HG03280 (cell line): Measurements from ENCODE around the gene CACNA1C.

ENCODE experiments used
- ATAC-seq: cut with Tn5 transposase; IDR thresholded peaks from one replicate; pipeline ENCODE4 v1.9.1; 2021; ENCODE audit warnings: mild to moderate bottlenecking, moderate library complexity; ENCODE audit not compliant: unreplicated experiment

CACNA1C gene

DNA sequence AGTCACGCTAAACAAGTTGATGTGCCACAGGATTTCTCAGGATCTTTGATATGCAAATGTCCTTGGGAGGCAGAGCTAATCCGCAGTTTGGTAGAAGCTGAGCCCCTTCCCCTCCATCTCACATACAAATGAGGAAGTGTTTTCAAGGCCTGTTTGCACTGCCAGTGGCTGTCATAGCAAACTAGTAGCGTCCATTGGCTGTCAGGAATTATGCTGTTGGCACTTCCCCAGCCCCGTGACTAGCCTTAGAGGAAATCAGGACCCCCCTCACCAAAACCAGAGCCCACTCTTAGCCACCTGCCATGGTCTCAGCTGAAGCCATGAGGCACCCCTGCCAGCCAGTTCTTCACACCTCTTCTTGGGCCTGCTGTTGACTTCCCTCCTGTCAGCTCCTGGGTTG, 253.9 kb downstream of the CACNA1C start:
- no peak for ATAC-seq

DNA sequence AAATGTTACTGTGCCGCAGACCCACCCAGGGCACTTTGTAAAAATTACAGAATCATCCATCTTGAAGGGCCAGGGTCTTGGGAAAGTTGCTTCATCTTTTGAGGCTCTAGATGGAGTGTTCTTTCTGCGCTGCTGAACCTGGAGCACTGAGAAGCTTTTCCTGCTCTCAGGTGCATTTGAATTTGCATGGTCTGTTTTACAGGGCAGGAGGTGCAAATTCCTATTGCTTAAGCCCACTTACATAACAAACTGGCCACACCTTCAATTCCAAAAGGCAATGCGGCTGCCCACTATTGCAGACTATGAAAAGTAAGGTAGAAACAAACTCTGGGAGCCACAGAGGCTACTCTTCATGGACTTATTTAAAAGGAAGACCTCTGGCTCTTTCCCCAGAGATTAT, 254.8 kb downstream of the CACNA1C start:
- no peak for ATAC-seq

DNA sequence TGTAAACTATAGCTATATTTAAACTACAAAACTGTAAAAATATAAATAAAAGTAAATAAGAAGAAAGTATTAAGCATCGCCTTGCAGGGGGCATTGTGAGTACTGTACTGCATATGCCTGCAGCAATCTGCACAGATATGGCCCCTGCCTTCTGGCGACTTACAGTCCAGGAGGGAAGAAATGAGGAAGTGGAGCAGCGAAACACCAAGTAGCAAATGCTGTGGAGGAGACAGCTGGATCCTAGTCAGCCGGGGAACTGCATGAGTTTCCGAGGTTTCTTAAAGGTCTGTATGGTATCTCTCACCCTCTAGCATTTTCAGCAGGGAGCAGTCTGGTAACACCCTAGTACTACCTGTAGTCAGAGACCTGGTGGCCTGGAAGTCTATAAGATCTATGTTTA, 256.9 kb downstream of the CACNA1C start:
- no peak for ATAC-seq

DNA sequence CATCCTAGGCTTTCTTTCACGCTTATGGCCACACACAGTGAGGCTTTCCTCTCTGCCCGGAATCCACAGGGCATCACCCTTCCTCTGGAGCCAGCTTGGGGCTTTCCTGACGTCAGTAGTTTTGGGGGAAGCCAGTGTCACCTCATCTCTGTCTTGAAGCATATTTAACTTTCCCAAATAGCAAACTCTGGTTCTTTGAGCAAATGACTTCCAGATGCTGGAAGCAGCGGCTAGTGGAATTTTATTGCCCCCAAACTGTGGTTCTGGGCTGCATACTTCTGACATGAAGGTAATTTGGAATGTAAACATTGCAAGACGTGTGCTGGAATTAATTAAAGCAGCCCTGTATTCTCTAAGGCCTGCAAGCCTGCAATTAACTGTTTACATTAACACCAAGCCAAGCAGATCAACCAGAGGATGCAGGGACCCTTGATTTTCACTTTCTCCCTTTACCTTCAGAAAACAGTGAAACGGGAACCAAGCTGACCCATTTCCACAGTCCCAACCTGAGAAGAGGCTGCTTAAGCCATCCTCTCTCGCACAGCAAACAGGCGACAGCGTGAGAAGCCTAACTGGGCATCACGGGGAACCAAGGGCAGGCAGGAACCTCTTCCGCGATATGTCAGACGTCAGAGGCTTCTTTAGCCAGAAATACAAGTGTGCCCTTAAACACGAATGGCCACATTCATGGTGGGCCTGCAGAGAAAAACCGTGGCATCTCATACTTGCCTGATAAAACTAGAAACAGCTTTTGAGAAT, 258.4 kb downstream of the CACNA1C start:
- ATAC-seq = no peak

DNA sequence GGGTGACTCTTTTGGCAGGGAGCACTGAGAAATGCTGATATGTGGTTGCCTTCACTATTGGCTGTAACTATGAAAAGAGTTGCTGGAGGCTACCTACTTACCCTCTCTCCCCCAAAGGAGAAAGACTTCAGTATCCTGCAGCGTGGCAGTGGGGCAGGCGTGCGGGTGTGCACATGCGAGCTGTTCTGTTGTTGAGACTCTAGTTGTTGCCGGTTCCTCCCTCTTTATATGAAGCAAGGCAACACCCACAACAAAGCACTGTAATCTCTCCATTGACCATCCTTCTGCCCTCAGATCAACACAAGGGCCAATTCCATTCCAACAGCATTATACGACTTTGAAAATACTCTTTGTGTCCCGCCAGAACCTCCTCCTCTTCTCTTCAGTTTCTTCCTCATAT, 259.4 kb downstream of the CACNA1C start:
- no peak for ATAC-seq

DNA sequence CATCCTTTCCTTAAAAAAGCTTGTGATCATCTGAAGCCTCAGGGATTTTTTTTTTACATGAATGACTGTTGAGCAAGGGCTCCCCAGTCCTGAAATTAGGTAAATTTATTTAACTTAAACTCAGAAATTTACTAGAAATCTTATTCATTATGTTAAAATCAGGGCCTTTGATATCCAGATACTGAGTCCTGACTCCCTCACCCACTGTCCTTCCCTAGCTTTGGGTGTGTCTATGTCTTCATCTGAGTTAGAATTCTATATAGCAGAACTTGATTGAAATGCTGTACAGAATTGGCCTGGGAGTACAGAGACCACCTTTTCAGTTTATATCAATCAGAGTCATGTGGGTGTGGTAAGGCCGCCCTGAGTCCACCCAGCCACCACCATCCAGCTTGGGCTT, 260.0 kb downstream of the CACNA1C start:
- ATAC-seq = no peak

DNA sequence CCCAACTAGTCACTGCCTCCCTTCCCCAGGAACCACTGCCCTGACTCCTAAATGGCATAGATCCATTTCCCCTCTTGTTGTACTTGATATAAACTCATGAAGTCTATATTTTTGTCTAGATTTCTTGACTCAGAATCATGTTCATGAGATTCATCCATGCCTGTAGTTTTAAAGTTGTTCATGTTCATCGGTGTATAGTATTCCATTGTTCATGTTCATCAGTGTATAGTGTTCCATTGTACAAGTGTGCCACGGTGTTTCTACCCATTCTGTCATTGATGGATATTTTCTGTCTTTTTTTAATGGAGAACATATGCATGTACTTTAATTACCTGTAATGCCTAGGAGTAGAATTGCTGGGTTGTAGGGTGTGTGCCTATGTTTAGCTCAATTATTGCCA, 261.7 kb downstream of the CACNA1C start:
- ATAC-seq = no peak

DNA sequence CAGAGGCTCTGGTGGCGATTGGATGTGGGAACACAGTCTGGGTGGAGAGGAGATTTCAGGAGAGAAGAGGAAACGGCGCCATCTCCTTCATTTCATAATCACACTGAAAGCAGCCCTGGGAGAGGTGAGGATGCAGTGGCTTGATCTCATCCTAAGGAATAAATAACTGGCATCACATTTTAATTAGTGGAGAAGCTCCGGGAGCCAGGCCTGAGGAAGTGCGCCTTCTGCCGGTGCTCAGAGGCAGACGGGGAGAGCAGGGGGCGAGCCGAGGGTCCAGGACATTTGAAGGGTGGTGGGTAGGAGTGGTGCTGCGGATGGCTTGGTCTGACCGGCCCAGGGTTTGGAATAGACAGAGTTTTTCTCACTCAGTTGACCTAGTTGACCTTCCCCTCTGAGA, 265.0 kb downstream of the CACNA1C start:
- no peak for ATAC-seq

DNA sequence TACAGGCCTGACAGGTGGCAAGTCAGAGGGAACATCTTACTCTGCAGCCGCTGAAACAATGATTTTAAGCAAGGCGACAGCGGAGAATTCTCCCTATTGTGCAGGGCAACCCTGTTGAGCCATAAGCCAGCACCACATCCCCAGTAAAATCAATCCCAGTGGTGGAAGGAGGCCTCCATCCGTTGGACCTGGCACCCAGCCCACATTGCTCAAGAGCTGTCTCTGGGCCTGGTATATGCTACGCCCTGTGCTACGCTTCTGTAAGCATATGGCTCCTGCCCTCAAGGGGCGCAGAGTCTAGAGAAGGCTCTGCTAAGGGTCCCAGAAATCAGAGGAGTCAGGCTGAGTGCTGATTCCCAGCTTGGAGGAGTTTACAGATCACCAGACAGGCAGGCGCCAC, 265.5 kb downstream of the CACNA1C start:
- ATAC-seq = no peak

DNA sequence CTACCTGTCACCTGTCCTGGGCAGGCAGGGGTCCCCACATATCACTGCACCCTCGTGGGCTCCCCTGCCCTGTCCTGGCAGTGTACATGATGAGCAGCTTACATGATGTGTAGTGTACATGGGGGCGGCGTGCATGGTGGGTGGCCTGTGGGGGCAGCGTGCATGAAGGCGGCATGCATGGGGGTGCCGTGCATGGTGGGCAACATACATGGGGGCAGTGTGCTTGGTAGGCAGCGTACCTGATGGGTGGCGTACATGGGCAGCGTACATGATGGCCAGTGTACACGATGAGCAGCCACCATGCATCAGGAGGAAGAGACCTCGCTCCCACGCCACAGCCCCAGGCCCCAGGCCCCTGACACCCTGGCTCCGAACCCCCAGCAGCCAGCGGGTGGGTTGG, 266.3 kb downstream of the CACNA1C start:
- ATAC-seq = no peak

DNA sequence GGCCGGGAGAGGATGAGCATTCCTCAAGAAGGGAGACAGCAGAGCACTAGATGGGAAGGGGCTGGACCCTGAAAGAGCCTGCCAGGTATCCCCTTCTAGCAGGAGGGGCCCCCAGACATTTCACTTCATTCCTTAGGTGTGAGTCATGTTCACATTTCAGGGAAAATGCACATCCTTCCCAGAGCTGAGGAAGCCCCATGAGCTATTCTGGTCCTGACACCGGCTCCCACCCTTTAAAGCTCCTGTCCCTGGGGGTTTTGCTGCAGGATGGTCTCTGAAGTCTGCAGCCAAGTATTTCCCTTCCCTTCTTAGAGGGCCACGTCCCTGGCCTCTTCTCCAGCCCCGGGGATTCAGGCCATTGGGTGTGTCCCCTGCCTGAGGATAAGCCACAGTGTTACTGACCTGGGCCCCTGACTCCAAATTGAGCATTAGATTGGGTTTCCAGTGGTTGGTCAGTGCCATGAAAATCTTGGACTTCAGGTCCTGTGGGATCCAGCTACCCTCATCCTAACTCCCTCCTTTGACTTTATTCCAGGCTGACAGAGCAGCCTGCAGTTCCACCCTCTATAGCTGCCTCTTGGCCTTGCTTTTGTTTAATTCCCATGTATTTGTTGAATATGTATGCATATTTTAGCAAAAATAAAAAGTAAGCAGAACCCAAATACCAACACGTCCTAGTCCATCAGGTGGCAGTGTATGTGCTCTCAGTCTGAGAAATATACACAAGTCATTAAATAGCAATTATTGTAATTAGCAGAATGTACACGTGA, 267.1 kb downstream of the CACNA1C start:
- no peak for ATAC-seq

DNA sequence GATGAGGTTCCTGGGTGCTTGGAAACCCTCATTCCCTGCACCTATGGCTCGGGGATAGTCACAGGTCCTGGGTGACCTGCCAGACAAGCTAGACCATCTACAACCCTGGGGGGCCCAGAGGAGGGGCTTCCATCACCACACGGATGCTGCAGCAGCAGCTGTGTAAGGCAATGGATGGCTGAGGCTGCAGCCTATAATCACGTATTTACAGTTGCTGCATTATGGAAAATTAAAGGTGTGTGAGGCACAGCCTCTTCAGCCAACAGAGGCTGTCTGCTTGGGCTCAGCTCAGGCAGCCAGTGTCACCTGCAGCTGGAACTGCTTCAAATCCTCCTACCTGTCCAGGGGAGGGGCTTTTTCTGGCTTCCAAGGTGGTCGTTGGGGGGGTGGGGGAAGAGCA, 268.1 kb downstream of the CACNA1C start:
- no peak for ATAC-seq

DNA sequence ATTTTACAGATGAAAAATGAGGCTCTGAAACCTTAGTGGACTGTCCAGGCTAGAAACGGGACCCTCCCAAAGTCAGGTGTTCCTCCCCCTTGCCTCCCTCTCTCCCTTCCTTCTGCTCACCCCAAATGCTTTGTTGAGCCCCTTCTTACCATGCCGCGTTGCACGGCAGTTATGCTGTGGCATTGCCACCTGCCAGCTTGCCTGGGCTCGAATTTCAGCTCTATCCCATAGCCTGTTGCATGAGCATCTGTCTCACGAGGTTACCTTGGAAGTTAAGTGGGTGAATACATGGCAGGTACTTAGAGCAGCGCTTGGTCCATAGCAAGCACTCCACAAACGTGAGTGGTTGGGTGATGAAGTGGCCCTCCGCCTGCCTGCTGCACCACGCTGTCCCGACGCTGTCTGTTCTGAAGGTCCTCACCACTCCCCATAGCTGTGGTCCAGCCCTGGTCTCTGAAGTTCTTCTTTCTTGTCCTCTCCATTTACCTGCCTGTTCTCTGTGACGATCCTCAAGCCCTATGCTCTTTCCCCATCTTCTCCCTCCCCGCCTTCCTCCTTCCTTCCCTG, 269.9 kb downstream of the CACNA1C start:
- no peak for ATAC-seq

DNA sequence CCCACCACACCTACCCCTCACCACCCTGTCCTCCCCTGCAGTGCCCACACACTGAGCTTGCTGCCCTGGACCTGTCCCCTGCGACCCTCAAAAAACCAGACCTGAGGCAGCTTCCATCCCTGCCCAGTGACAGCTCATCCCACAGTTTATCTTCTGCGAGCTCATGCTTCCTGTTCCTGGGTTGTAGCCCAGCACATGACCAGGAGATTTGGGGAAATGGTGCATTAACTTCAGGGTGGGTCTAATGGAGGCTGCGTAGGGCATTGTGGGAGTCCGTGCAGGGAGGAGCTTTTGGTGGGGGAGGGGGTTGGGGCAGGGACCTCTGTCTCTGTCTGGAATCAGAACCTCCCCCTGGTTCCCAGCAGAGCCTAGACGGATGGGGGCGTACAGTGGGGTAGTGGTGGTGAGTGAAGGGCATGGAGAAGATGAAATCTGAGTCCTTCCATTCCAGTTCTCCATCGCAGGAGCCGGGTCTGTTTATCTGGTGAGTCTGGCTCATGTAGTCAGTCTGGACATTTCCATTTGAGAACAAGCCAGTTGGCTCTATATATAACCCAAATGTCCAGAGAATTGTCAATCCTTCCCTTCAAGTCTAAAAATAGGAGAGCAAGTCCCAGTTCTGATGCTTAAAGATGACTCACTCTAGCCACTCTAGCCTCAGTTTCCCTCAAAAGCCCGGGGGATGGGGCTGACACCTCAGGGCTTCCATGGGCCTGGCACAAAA, 270.9 kb downstream of the CACNA1C start:
- ATAC-seq = no peak

DNA sequence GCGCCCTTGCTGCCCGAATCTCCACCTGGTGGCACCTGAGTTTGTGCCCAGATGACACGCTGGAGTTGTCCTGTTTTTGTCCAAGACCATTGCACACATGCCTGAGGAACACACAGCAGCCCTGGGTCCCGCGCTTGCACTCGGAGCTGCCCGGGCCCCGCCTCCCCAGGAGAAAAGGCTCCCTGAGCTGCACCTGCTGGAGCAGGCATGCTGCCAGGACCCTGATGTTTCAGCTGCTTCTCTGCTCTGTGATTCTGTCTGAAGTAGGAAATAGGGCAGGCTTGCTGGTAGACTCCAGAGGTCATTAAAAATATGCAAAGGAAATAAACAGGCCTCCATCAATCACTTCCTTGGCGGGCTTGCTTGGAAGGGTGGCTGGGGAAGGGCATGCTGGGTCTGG, 271.6 kb downstream of the CACNA1C start:
- ATAC-seq = no peak

DNA sequence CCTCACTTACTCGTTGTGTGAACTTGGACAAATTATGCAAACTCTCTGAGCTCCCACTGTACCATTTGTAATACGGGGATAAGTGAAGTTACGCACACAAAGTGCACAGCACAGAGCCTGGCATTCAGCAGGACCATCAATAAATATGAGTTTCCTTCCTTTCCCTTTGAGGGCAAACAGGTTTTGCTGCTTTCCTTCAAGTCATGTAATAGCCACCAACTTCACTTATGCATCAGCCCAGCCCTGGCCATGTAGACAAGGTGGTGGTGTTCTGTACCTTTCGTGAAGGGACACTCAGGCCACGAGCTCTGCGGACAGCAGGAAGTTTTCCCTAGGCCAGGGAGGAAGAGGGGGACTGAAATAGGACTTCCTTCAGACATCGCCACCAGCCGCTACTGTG, 272.7 kb downstream of the CACNA1C start:
- ATAC-seq = no peak

DNA sequence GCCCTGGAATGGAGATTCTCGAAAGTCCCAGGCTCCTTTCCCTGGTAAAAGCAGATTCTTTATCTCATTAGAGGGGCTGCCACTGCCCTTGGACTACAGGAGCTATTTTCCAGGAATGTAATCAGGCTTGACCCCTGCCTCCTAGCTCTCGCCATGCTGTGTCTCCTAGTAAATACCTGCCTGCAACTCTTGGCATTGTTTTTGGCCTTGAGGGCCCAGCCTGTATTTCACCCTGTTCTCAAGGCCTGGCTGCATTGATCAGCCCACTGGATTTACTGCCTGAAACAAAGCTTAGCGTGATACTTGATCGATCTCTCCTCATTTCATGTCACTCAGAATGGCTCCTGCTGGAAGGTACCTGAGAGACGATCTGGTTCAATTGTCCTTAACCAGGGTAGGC, 273.7 kb downstream of the CACNA1C start:
- ATAC-seq = no peak

DNA sequence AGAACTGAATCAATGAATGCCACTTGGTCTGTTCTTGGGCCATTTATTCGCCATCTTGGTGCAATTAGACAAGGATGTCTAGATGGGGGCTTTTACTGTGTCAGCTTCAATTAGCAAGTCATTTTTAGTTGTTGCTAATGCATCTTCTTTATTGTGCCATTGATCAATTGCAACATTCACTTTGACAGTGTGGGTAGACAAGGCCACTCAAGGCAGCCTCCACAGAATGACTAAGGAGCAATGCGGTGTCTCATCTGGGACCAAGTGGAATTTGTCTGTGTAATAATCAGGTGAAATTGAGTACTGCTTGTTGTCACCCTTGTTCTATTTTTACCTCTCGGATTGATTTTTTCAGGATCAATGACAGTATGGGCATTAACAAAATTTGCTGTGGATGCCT, 275.9 kb downstream of the CACNA1C start:
- no peak for ATAC-seq

DNA sequence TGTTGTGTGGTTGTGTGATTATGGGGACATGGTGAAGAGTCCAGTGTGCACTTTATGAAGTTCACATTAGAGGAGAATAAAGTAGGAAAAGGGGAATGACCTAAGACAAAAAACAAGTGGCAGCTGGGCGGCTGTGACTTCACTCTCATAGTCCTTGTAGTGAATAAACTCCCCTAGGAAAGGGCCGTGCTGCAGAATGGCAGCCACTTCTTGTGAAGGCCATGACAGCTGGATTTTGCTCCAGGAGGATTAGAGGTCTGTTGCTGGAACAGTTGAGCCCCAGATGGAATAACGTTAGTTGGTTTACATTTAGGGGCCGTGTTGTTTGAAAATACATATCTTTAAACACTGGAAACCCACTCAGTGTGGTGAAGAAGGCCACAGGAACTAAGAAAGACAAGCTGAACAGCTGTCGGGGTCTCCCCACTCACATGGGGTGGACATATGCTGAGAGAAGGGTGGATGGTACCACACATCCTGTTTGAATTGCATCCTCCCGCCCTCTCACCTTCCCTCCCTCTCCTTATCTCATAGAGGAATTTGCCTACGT, 276.9 kb downstream of the CACNA1C start:
- no peak for ATAC-seq

DNA sequence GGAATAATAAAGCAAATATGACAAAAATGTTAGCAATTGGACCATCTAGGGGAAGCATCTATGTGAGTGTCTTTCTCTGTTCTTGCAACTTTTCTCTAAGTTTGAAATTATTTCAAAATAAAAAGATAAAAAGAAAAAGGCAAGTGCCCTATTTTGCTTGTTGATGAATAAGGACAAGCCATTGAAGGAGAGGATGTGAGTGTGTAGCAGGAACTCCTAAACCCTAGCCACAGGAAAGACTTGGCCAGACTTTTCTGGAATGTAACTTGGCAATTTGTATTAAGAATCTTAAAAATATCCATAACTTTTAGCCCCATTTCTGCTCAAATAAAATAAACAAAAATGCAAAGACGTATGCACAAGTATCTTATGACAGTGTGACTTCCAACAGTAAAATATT, 279.4 kb downstream of the CACNA1C start:
- no peak for ATAC-seq

DNA sequence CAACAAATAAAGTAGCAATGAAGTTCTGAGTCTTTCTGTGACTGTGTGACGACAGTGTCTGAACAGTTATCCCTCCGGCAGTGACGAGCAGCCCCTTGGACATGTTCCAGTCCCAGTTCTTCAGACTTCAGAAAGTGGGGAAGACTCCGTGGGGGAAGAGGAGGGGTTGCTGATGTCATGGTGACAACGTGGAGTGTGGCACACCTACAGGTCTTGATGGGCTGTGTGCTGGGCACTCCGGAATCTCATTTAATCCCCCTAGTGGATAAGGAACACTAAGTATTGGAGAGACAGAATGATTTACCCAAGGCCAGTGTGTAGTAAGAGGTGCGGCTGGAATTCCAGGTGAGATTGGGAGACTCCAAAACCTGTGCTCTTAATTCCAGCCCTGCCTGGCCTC, 280.2 kb downstream of the CACNA1C start:
- no peak for ATAC-seq
